ENCODE results near the gene EMCN.
"Not testable (repeated sequence)": the region's sequence is repeated elsewhere in the genome, so short reads cannot be mapped to it uniquely, and the experiment has no call there.

Gene EMCN

DNA sequence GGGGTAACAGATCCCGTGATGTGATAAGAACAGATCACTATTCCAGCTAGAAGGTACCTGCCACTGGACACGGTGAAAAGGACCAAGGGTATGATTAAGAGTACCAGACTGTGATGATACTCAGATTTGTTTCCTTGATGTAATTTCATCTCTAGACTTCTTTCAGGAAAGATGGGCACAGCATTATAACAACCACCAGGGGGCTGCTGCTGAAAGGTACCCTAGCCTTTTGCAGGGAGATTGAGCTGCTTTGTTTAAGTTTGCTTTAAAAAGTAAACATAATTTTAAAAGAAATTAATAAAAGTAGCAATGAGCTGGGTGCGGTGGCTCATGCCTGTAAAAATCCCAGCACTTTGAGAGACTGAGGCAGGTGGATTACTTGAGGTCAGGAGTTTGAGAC, 145.4 kb downstream of the EMCN start:
- no peak for FAIRE-seq

- FAIRE-seq, result no peak
Observed at GRCh38 chr4:100369871-100370270, 148.0 kb downstream of the EMCN start.

DNA sequence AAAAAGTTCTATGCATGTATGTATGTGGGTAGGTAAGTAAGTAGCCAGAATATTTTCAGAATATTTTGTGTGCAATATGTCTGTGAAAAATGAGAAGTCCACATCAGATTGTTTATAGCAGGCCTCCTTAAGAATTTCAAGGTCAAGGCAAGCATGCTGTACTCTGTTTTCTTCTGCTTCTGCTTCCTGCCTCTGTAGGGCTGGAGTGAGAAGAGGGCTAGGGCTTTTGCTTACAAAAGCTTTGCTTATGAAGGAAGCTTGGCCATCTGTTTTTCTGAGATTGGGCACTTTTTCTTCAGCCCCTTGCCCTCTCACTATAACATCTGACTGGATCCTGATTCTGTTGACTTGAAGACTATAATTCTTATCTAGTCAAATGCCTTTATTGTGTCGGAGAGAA, 150.4 kb downstream of the EMCN start:
- no peak for FAIRE-seq

GRCh38 chr4:100366213-100366612, 151.6 kb downstream of the EMCN start:
- FAIRE-seq, result no peak

DNA sequence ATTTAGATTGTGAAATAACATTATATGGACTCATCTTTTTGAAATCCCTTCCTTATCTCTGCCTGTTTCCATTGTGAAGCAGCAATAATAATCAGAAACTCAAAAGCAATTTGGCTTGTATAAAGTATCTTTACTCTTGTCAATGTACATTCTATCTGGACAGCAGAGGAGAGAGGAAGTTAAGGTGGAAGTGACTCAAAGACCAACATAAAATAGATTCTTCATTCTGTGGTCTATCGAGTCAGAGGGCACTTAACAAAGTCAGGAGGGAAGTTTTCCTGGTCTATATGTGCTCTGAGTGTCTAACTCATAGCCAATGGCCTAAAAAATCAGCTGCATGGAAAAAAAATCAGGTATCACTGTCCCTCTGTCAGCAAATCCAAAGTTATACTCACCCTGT, 155.5 kb downstream of the EMCN start:
- no peak for FAIRE-seq

GRCh38 chr4:100361336-100361735, 156.5 kb downstream of the EMCN start:
- FAIRE-seq, result no peak

DNA sequence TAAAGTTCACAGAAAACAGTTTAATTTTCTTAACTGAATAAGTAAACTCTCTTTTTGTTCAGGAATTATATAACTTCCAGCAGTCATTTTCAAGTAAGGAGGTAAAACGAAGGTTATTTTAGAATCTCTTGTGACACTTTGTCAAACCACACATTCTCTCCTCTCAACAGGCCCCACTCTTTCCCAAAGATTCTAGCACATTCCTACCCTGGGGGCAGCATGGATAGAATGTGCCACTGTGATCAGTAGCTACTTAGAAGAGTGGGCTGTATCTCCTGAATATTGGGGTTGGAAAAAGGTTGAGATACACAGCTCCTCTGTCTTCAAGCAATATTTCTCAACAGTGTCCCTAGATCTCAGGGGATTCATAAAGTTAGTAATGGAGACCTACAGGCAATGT, 157.6 kb downstream of the EMCN start:
- FAIRE-seq, result no peak

GRCh38 chr4:100359441-100359840, 158.4 kb downstream of the EMCN start:
- no peak for FAIRE-seq

DNA sequence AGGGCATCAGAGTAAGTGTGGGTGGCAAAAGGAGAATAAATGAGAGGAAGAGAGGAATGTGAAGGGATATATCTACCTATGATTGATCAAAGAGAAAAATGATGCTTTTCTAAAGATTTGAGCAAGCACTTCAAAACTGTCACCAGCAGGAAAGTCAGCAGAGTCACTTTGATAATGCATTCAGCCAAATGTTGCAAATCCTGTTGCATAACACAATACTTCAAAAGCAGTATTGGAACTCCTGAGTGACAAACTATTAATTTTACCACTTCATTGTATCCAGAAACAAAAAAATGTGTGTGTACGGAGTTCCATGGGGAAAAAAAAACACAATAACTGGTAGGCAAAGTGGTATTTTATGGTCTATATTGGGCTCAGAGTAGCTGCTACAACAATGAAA, 160.3 kb downstream of the EMCN start:
- FAIRE-seq, result no peak

DNA sequence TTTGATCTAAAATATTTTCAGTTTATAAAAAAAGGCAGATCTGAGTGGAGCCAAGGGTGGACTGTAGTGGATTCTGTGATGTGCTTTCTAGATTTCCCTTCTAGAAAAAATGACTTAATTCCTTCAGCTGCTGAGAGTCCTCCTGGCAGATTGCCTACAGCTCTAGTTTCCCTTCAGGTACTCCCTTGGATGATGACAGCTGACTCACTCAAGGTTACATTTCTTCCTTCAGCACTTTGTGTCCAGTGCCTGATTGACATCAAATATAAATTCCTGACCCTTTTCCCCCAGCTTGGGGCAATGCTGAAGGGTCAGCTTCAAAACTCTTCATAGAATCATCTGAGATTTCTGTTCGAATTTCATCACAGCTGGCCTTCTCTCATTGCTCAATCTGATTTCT, 161.7 kb downstream of the EMCN start:
- no peak for FAIRE-seq

- not testable (repeated sequence) for FAIRE-seq
Observed at GRCh38 chr4:100352352-100352751, 165.5 kb downstream of the EMCN start.

DNA sequence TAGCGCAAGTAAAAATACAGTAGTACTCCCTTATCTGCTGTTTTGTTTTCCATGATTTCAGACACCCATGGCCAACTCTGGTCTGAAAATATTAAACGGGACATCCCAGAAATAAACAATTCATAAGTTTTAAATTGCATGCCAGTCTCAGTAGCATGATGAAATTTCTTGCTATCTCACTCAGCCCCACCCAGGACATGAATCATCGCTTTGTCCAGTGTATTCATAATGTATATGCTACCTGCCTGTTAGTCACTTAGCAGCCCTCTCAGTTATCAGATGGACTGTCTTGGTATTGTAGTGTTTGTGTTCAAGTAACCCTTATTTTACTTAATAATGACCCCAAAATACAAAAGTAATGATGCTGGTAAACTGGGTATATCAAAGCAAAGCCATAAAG, 169.3 kb downstream of the EMCN start:
- no peak for FAIRE-seq

DNA sequence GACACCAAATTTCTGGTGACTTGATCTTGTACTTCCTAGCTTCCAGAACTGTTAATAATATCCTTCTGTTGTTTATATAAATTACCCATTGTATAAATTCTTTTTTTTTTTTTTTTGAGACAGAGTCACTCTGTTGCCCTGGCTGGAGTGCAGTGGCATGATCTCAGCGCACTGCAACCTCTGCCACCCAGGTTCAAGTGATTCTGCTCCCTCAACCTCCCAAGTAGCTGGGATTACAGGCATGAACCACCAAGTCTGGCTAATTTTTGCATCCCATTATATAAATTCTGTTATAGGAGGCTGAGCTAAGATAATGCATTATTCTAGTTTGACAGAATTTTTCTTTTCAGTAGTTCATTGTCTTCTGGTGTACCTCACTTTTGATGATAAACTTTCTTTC, 170.6 kb downstream of the EMCN start:
- FAIRE-seq, result no peak

GRCh38 chr4:100345585-100345984, 172.2 kb downstream of the EMCN start:
- no peak for FAIRE-seq
